OCI-LY1 (cell line): ENCODE results near the gene GATA3.

Experiments
- CTCF ChIP-seq: fragments of 200-600 bp; sonication (generic), shearing (Covaris generic); IDR thresholded peaks from 2 replicates; pipeline ENCODE4 v1.5.1; 2017; ENCODE audit warnings: mild to moderate bottlenecking, antibody characterized with exemption, low read length, moderate library complexity, mixed read lengths
- EZH2 ChIP-seq: fragments of 200-600 bp; sonication (generic), shearing (Covaris generic); IDR thresholded peaks from 2 replicates; pipeline ENCODE4 v1.8.0; 2017; ENCODE audit warnings: borderline replicate concordance, mixed run types, mild to moderate bottlenecking, antibody characterized with exemption, low read length, moderate library complexity, mixed read lengths

- TF ChIP-seq CTCF: no peak
- no peak for TF ChIP-seq EZH2
These were observed 10.8 kb upstream of the GATA3 start for GRCh38 chr10:8043569-8044306.
